Activated CD4-positive, alpha-beta T cell treated with anti-CD3 and anti-CD28 coated beads, Interleukin-10, Interleukin-2, amounts not matched to agents 100 ng/mL and 50 ng/mL, durations not matched to agents 16 hours and 8 hours (primary cell): ENCODE data around the gene CHSY1.

Experiments
- DNase-seq: peaks from one replicate; pipeline ENCODE4 v3.0.0-alpha.2; 2020

CHSY1 gene

GRCh38 chr15:101187820-101188636 is 63.8 kb downstream of the CHSY1 start:
- DNase-seq = no peak

DNA sequence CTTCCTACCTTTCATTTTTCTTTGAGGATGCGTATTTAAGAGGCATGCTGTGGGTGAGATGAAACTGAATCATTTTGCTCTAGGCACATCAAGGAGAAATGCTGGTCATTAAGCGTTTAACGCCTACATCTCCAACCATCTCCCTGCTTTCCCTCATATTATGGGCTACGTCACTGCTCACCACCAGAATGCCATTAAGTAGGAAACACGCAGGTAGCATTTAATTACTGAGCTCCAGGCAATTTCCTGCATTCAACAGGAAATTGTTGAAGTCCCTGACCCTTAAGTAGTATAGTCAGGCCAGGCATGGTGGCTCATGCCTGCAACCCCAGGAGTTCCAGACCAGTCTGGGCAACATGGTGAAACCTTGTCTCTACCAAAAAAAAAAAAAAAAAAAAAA is 66.1 kb downstream of the CHSY1 start:
- DNase-seq = no peak

GRCh38 chr15:101185336-101185735 is 66.5 kb downstream of the CHSY1 start:
- no peak for DNase-seq

DNA sequence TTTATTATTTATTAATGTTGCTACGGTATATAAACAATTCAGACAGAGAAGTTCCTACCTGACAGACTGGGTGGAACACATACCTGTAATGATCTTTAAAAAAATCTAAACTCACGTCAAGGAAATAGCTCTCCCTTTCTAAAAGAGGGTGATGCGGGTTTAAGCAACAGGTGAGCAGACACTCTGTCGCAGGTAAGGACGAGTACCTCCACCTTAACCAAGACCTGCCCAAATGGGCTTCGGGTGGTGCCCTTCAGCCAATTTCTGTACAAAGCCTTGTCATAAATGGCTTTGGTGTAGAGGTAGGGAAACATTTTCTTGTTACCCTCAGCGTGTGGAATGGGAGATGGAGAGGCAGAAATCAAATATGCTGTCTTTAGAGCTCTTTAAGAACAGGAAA is 67.0 kb downstream of the CHSY1 start:
- DNase-seq = no peak

- DNase-seq = no peak
These were observed 67.9 kb downstream of the CHSY1 start for GRCh38 chr15:101183931-101184305.

GRCh38 chr15:101183226-101183930 is 68.5 kb downstream of the CHSY1 start:
- no peak for DNase-seq

GRCh38 chr15:101182215-101182614 is 69.6 kb downstream of the CHSY1 start:
- no peak for DNase-seq

DNA sequence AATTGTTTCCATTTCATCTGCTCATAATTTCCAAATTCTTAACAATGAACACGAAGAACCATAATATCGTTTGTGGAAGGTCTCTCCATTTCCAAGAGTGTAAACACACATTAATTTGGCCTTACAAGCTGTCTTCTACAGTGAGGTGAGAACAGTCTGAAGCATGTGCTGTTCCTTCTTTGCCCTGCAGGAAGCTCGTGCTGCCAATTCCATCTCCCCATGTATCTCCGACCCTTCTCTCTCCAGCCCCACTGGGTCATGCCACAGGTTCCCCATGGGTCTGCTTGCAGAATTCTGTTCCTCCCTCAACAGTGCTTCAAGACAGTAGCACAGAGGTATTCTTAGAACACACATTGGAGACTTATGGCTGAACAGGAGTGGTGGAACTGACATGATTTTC is 70.5 kb downstream of the CHSY1 start:
- no peak for DNase-seq

DNA sequence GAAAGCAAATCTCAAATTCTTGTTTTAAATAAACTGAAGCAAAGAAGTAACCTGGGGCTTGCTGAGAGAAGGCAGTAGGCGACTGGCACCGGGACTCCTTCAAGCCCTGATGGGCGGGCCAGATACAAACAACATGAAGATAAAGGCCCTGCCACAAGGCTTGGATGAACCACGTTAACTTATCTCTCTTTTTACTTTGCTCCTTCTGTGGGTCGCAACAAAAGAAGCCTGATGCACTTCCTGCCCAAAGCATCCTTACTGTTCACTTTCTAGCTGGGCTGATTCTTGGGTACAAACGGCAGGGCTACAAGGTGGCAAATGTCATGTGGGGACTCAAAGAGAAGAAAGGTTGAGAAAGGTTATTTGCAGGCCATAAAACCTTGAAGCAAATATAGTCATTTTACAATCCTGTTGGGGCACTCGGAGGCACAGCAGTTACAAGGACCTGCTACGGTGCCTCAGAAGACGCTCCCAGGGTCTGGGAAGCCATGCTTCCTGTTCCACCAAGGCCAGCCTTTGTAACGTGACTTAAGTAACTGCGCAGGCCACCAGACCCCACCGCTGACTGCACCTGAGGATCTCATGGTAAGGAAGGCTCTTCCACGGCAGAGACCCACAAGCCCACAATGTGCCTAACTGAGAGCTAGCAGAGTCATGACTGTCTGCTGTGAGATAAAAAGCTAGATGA is 71.1 kb downstream of the CHSY1 start:
- no peak for DNase-seq

DNA sequence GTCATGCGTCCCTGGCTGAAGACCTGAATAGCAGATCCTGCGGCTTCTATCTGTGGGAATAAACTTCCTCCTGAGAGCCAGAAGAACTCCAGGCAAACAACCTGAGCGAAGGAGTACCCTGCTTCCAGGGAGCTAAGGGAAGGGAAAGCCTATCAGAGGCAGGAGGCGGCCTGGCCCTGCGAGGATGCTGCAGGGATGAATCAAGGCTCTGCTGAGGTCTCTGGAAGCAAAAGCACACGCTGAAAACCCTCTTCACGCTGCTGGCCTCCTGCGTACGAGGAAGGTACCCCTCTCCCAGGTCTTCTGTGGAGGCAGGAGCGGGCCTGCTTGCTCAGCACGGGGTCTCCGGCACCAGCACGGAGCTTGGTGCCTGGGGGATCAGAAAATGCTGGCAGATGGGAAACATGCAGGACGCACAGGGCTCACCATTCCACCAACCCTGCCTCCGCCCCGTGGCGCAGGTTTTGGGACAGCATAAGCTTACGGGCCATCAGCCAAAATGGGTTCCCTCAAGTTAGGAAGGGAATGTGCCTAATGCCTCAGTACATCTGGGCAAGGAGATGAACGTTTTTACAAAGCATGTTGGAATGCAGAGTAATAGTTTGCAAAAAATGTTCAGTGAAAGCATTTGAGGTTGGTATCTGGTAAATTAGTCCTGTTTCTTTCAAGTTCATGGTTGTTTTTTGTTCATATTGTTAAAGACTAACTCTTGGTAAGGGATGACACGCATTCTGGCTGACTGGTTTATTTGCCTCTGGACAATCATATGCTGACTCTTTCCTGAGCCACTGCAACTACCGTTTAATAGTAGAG is 72.3 kb downstream of the CHSY1 start:
- DNase-seq = no peak

GRCh38 chr15:101178931-101179330 is 72.9 kb downstream of the CHSY1 start:
- DNase-seq = no peak

GRCh38 chr15:101178479-101178878 is 73.4 kb downstream of the CHSY1 start:
- no peak for DNase-seq

GRCh38 chr15:101177866-101178265 is 74.0 kb downstream of the CHSY1 start:
- no peak for DNase-seq

DNA sequence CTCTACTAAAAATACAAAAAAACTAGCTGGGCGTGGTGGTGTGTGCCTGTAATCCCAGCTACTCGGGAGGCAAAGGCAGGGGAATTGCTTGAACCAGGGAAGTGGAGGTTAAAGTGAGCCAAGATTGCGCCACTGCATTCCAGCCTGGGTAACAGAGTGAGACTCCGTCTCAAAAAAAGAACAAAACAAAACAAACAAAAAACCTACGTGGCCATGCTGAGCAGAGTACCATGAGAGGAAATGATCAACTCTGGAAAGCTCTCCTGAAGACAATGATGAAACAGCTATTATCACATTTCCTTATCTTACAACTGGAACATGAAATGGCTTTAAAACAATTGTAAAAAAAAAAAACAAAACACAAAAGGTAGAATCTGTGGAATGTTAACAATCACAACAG is 75.2 kb downstream of the CHSY1 start:
- DNase-seq = no peak

DNA sequence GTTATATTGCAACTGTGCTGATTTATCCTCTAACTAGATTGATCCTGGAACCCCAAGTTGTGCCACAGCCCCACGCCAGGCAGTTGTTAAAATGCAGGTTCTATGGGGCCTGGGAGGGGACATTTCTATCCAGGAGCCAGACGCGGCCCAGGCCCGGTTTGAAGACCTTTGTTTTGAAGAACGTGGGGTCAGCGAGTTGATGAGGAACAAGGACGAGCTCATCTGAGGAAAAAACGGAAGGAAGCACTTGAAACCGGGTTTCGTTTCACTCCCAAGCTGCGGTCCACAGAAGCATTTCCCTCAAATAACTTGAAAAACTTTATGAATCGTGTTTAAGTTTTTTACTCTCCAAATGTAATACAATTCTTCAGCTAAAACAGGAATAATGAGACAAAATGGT is 76.4 kb downstream of the CHSY1 start:
- no peak for DNase-seq

GRCh38 chr15:101174152-101174920 is 77.5 kb downstream of the CHSY1 start:
- DNase-seq = no peak

DNA sequence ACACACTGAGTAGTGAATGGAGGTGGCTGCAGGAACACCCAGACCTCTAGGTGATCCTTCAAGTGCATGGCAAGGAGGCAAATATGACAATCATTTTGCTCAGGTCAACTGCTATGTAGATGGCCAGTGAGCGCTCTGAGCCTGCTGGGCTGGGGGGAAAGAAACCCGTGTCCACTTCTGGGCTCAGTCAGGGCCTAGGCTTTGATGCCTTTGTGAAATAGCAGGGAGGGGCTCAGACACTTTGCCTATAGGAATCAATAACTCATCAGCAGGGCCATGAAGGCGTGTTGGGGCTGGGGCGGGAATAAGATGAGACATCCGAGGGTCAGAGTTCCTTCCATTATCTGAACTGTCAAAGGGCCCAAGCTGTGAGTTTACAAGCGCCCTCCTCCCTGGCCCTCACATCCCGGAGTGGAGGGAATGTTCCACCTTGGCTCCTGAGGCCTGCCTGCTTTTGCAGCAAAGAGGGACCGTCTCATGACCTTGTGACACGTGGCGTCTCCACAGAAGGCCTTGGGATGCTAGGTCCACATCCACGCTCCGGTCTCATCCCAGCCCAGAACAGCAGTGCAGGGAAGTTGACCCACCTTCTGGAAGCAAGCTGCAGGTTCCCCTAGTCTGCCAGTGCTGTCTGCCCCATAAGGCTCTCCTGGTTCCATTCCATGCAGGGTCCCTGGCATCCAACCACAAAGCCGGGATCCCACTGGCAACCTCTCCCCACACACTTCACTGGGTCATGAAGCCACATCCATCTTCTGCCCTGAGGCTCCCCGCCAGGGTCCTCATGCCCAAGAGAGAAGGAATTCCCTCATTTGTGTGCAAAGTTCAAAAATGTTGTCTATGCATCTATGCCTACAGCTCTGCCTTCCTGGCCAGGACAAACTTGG is 78.4 kb downstream of the CHSY1 start:
- no peak for DNase-seq

- DNase-seq = no peak
These were observed 79.3 kb downstream of the CHSY1 start for GRCh38 chr15:101172501-101173071.

- no peak for DNase-seq
These were observed 79.9 kb downstream of the CHSY1 start for GRCh38 chr15:101171954-101172353.

- no peak for DNase-seq
These were observed 81.1 kb downstream of the CHSY1 start for GRCh38 chr15:101170568-101171350.
